Ovary (tissue), 3 donors: ENCODE measurements around the gene TRIP4.

Experiments
- EP300 ChIP-seq: sonication (generic); formaldehyde crosslinking; IDR thresholded peaks from one replicate; pipeline ENCODE4 v1.6.1; 2017; ENCODE audit warnings: antibody characterized with exemption
- POLR2A ChIP-seq: fragments of 450-650 bp; IDR thresholded peaks from one replicate; pipeline ENCODE4 v1.6.1; 2017; ENCODE audit warnings: antibody characterized with exemption, mild to moderate bottlenecking, moderate library complexity
- TF ChIP-seq, protein P1 (sequence below), 3 donors: fragments of 450-650 bp in 2 of 3; fragments of 200-600 bp in 1 of 3; IDR thresholded peaks; one replicate each; pipeline versions ENCODE4 v1.5.1 to v1.8.0; 2016 to 2022; ENCODE audit warnings: antibody characterized with exemption in 3 of 3, mild to moderate bottlenecking in 1 of 3
- donor health status: DM: no; HTN: no; CAD: no.

DNA sequence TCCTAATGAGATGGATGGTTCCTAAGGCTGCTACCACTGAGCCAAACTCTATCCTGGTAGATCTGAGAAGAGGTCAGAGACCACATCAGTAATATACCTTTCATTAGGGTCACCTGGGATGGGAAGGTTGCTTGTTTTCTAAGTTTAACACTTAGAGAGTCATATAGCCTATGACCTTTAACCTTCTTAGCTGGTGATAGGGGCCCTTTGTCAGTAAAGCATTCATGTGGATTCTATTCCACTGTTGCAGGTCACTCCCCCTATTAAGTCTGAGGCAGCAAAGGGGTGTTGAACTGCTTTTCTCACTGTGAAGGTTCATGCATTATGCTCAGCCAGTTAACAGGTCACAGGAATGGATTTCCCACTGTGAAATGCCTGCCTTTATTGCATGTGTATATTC lies 66.6 kb downstream of the TRIP4 start:
- TF ChIP-seq, protein P1, sequence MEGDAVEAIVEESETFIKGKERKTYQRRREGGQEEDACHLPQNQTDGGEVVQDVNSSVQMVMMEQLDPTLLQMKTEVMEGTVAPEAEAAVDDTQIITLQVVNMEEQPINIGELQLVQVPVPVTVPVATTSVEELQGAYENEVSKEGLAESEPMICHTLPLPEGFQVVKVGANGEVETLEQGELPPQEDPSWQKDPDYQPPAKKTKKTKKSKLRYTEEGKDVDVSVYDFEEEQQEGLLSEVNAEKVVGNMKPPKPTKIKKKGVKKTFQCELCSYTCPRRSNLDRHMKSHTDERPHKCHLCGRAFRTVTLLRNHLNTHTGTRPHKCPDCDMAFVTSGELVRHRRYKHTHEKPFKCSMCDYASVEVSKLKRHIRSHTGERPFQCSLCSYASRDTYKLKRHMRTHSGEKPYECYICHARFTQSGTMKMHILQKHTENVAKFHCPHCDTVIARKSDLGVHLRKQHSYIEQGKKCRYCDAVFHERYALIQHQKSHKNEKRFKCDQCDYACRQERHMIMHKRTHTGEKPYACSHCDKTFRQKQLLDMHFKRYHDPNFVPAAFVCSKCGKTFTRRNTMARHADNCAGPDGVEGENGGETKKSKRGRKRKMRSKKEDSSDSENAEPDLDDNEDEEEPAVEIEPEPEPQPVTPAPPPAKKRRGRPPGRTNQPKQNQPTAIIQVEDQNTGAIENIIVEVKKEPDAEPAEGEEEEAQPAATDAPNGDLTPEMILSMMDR (IDR thresholded peaks at IDR 0.05) = no peak
- TF ChIP-seq POLR2A = no peak
- no peak for TF ChIP-seq EP300
